Erythroblast (primary cell): ENCODE results near the gene FAM124A.

Experiments used
- GATA1 ChIP-seq: IDR thresholded peaks from 2 replicates; pipeline ENCODE4 v1.6.1; 2011; ENCODE audit warnings: low read depth, mild to moderate bottlenecking, control low read depth, low read length, moderate library complexity
- POLR2A ChIP-seq: IDR thresholded peaks from 2 replicates; pipeline ENCODE4 v1.6.1; 2011; ENCODE audit warnings: mild to moderate bottlenecking, low read length

DNA sequence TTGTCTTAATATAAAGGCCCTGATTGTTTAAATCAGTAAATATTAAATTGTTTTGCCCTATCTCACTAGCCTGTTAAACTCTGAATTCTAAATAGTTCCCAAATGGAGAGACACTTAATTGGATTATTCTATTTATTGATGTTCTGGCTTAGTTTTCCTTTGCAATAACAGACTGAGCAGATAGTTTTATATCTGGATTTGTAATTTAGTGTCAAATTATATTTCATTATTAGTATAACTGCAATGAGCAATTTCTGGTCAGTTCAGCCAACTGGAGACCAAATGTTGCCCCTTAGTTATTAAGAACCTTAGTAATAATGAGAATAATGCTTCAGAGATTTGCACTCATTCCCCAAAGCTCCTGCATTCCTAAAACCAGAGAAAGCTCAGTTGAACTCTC, 10.1 kb downstream of the FAM124A start:
- no peak for TF ChIP-seq POLR2A
- TF ChIP-seq GATA1, result no peak
